PC-3 (cell line): Measurements from ENCODE around the gene MYO9A.

Source experiments
- CTCF ChIP-seq: fragments of 300-600 bp; sonication (generic); conservative IDR thresholded peaks from 2 replicates; pipeline ENCODE4 v1.5.1; 2017; ENCODE audit warnings: antibody characterized with exemption, low read depth, mild to moderate bottlenecking, low read length
- EZH2 ChIP-seq: fragments of 300-600 bp; sonication (generic); IDR thresholded peaks from one replicate; pipeline ENCODE4 v1.6.1; 2017; ENCODE audit warnings: antibody characterized with exemption, mild to moderate bottlenecking, low read length; ENCODE audit not compliant: unreplicated experiment
- EZH2phosphoT487 ChIP-seq: fragments of 300-600 bp; sonication (generic); IDR thresholded peaks from 2 replicates; pipeline ENCODE4 v1.6.1; 2018; ENCODE audit warnings: mild to moderate bottlenecking, antibody characterized with exemption, low read length, borderline replicate concordance

GRCh38 chr15:72057548-72058091 lies 60.3 kb downstream of the MYO9A start:
- no peak for TF ChIP-seq EZH2phosphoT487
- no peak for TF ChIP-seq CTCF
- TF ChIP-seq EZH2: no peak
